DOHH2 (cell line): ENCODE results near the gene ADAMTS16.

Experiments used
- H3F3A ChIP-seq: fragments of 200-600 bp; sonication (generic), shearing (Covaris generic); 2 replicates; pipeline ENCODE4 v1.6.0; 2016; ENCODE audit warnings: antibody characterized with exemption, mild to moderate bottlenecking; ENCODE audit not compliant: control insufficient read depth, insufficient read depth
- H3K27ac ChIP-seq: fragments of 200-600 bp; sonication (generic); 2 replicates; pipeline ENCODE4 v1.5.1; 2014; ENCODE audit warnings: low read depth, mild to moderate bottlenecking, low read length, moderate library complexity
- H3K27me3 ChIP-seq: fragments of 200-600 bp; sonication (generic); 2 replicates; pipeline ENCODE4 v1.6.1; 2014; ENCODE audit warnings: mild to moderate bottlenecking, low read length, mixed read lengths; ENCODE audit not compliant: control insufficient read depth
- H3K36me3 ChIP-seq: fragments of 200-600 bp; sonication (generic); 2 replicates; pipeline ENCODE4 v1.6.1; 2014; ENCODE audit warnings: mild to moderate bottlenecking, low read length, moderate library complexity, mixed read lengths; ENCODE audit not compliant: control insufficient read depth
- H3K4me1 ChIP-seq: fragments of 200-600 bp; sonication (generic); 2 replicates; pipeline ENCODE4 v1.6.1; 2014; ENCODE audit warnings: mild to moderate bottlenecking, low read length, mixed read lengths; ENCODE audit not compliant: control insufficient read depth
- H3K4me2 ChIP-seq: fragments of 200-600 bp; sonication (generic); 2 replicates; pipeline ENCODE4 v1.6.0; 2014; ENCODE audit warnings: mild to moderate bottlenecking, low read length, moderate library complexity
- H3K4me3 ChIP-seq: fragments of 200-600 bp; sonication (generic); 2 replicates; pipeline ENCODE4 v1.5.1; 2014; ENCODE audit warnings: mild to moderate bottlenecking, low read length, mixed read lengths
- H3K79me2 ChIP-seq: fragments of 200-600 bp; sonication (generic); 2 replicates; pipeline ENCODE4 v1.6.1; 2014; ENCODE audit warnings: mild to moderate bottlenecking, low read length, mixed read lengths; ENCODE audit not compliant: control insufficient read depth
- H3K9me2 ChIP-seq: fragments of 200-600 bp; sonication (generic); replicated peaks from 2 replicates; pipeline ENCODE4 v1.6.1; 2014; ENCODE audit warnings: mild to moderate bottlenecking, low read length, mixed read lengths; ENCODE audit not compliant: control insufficient read depth
- H3K9me3 ChIP-seq: fragments of 200-600 bp; sonication (generic); 2 replicates; pipeline ENCODE4 v1.6.1; 2014; ENCODE audit warnings: antibody characterized with exemption, low read length, mixed read lengths; ENCODE audit not compliant: control insufficient read depth, insufficient read depth
- H4K20me1 ChIP-seq: fragments of 200-600 bp; sonication (generic); 2 replicates; pipeline ENCODE4 v1.6.0; 2014; ENCODE audit warnings: low read depth, mild to moderate bottlenecking, antibody characterized with exemption, low read length, moderate library complexity; ENCODE audit not compliant: control insufficient read depth, insufficient read depth
- EZH2phosphoT487 ChIP-seq: fragments of 200-600 bp; sonication (generic); IDR thresholded peaks from 2 replicates; pipeline ENCODE4 v1.6.1; 2017; ENCODE audit warnings: borderline replicate concordance, mild to moderate bottlenecking, antibody characterized with exemption, low read length, moderate library complexity, mixed read lengths
- TF ChIP-seq, protein P1 (sequence below): fragments of 200-600 bp; sonication (generic); IDR thresholded peaks from one replicate; pipeline ENCODE4 v1.5.1; 2014; ENCODE audit warnings: antibody characterized with exemption, mild to moderate bottlenecking, low read depth, low read length; ENCODE audit not compliant: poor library complexity, severe bottlenecking

The ADAMTS16 gene

DNA sequence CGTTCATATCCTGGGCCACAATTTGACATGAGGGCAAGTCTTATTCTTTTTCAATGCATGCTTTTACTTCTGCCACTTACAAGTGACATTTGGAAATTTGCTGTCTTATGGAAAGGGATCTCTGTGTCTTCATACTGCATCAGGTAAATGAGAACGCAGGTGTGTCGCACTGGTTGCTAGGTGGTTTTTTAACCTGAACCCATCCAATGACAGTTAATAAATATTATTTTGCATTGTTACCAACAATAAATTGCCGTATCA, 1.1 kb downstream of the ADAMTS16 start:
- Histone ChIP-seq H4K20me1 (no peaks in the 10 kb centered on the region), H3K9me3 (no peaks in the 10 kb centered on the region), H3F3A (no peaks in the 10 kb centered on the region), H3K4me3 (no peak overlapping the region), H3K27me3 (no peaks in the 10 kb centered on the region), H3K27ac (no peak overlapping the region), H3K4me2 (no peak overlapping the region), H3K79me2 (no peaks in the 10 kb centered on the region), H3K4me1 (no peaks in the 10 kb centered on the region), H3K36me3 (no peaks in the 10 kb centered on the region), H3K9me2 (no peaks in the 10 kb centered on the region)
- no peak for TF ChIP-seq EZH2phosphoT487
- TF ChIP-seq, protein P1, sequence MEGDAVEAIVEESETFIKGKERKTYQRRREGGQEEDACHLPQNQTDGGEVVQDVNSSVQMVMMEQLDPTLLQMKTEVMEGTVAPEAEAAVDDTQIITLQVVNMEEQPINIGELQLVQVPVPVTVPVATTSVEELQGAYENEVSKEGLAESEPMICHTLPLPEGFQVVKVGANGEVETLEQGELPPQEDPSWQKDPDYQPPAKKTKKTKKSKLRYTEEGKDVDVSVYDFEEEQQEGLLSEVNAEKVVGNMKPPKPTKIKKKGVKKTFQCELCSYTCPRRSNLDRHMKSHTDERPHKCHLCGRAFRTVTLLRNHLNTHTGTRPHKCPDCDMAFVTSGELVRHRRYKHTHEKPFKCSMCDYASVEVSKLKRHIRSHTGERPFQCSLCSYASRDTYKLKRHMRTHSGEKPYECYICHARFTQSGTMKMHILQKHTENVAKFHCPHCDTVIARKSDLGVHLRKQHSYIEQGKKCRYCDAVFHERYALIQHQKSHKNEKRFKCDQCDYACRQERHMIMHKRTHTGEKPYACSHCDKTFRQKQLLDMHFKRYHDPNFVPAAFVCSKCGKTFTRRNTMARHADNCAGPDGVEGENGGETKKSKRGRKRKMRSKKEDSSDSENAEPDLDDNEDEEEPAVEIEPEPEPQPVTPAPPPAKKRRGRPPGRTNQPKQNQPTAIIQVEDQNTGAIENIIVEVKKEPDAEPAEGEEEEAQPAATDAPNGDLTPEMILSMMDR, result no peak

DNA sequence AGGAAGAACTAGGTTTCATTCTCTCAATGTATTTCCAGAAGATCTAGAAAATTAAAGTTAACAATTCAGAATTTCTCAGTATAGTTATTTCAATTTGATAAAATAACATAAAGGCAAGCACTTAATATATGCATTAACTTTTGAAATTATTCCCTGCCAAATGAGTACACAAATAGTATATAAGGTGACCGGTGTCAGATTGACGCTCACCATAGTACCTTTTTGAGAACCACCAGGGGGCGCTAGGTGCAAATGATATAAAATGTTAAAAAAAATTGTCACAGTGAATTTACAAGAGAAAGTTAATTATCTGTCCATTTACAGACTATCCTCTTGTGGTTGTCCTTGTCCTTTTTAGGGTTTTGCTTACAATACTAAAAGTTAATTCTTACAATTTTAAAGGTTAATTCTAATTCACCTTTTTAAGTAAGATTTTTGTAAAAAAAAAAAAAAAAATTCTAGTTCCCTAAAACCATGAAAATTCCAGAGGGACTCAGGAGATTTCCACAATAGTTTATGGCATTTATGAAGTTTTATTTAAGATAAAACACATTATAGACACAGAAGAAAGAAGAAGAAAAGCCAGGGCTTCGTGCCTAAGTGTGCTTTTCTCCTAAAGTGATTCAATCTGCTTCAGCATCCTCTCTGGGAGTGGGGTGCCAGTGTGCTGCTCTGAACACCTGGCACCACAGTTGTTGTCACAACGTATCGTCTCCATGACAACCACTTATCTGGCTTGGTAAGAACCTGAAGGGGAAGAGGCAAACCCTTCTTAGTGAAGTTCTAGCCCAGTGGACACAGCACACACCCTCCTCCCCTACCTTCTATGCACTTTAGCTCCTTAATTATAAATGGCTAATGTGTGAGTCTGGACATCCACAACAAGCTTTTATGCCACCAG, 1.7 kb downstream of the ADAMTS16 start:
- Histone ChIP-seq H3F3A (no peaks in the 10 kb centered on the region), H3K4me3 (no peak overlapping the region), H3K9me3 (no peaks in the 10 kb centered on the region), H3K4me1 (no peaks in the 10 kb centered on the region), H3K79me2 (no peaks in the 10 kb centered on the region), H3K27ac (no peak overlapping the region), H3K4me2 (no peak overlapping the region), H3K27me3 (no peaks in the 10 kb centered on the region), H3K9me2 (no peaks in the 10 kb centered on the region), H3K36me3 (no peaks in the 10 kb centered on the region), H4K20me1 (no peaks in the 10 kb centered on the region)
- TF ChIP-seq EZH2phosphoT487, result no peak
- TF ChIP-seq, protein P1, result peak; percentile 62

DNA sequence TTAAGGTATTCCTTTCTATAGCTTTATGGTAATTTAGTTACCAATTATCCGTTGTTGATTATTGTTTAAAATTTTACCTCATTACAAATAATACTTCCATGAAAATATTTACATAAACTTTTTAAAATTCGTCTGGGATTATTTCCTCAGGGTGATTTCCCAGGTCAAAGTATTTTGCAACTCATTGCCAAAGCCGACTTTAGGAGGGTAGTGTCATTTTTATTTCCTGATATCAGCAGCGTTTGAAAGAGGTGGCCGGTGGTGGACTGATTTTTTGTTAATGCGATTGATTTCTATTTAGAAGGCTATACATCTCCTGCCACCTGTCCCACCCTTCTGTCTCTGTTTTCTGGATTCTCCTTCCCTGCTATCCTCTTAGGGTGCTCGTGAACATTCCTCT, 4.3 kb downstream of the ADAMTS16 start:
- no peak for TF ChIP-seq EZH2phosphoT487
- TF ChIP-seq, protein P1, result no peak
- Histone ChIP-seq H3K4me3 (no peak overlapping the region), H3K9me3 (no peaks in the 10 kb centered on the region), H3K79me2 (no peaks in the 10 kb centered on the region), H3K27ac (no peak overlapping the region), H3K36me3 (no peaks in the 10 kb centered on the region), H3K4me2 (no peak overlapping the region), H3F3A (no peaks in the 10 kb centered on the region), H4K20me1 (no peaks in the 10 kb centered on the region), H3K9me2 (no peaks in the 10 kb centered on the region), H3K4me1 (no peaks in the 10 kb centered on the region), H3K27me3 (no peaks in the 10 kb centered on the region)
